ENCODE results near the gene ADGRL3.
"Not testable (repeated sequence)": the region's sequence is repeated elsewhere in the genome, so short reads cannot be mapped to it uniquely, and the experiment has no call there.

Gene ADGRL3

GRCh38 chr4:61336488-61336887 is 136.4 kb downstream of the ADGRL3 start:
- no peak for DNase-seq (ENCODE audit: low read depth in 2 of 2, low spot score in 1 of 2)

GRCh38 chr4:61336916-61337315 is 136.8 kb downstream of the ADGRL3 start:
- DNase-seq (ENCODE audit: low read depth in 2 of 2, low spot score in 1 of 2), result no peak

GRCh38 chr4:61342061-61342460 is 141.9 kb downstream of the ADGRL3 start:
- no peak for DNase-seq (ENCODE audit: low read depth in 2 of 2, low spot score in 1 of 2)

GRCh38 chr4:61350932-61351331 is 150.8 kb downstream of the ADGRL3 start:
- DNase-seq (ENCODE audit: low read depth in 2 of 2, low spot score in 1 of 2), result no peak

- DNase-seq (ENCODE audit: low read depth in 2 of 2, low spot score in 1 of 2), result no peak
Measured at GRCh38 chr4:61356696-61357095, 156.6 kb downstream of the ADGRL3 start.

- DNase-seq (ENCODE audit: low read depth in 2 of 2, low spot score in 1 of 2), result no peak
Measured at GRCh38 chr4:61359301-61359700, 159.2 kb downstream of the ADGRL3 start.

GRCh38 chr4:61372817-61373216 is 172.7 kb downstream of the ADGRL3 start:
- not testable (repeated sequence) for DNase-seq (ENCODE audit: low read depth in 2 of 2, low spot score in 1 of 2)

GRCh38 chr4:61373901-61374440 is 173.8 kb downstream of the ADGRL3 start:
- DNase-seq (ENCODE audit: low read depth in 2 of 2, low spot score in 1 of 2), result no peak

- no peak for DNase-seq (ENCODE audit: low read depth in 2 of 2, low spot score in 1 of 2)
Measured at GRCh38 chr4:61374447-61374891, 174.3 kb downstream of the ADGRL3 start.

- DNase-seq (ENCODE audit: low read depth in 2 of 2, low spot score in 1 of 2), result no peak
Measured at GRCh38 chr4:61375301-61375700, 175.2 kb downstream of the ADGRL3 start.

GRCh38 chr4:61376301-61376700 is 176.2 kb downstream of the ADGRL3 start:
- DNase-seq (ENCODE audit: low read depth in 2 of 2, low spot score in 1 of 2), result no peak

- DNase-seq (ENCODE audit: low read depth in 2 of 2, low spot score in 1 of 2), result no peak
Measured at GRCh38 chr4:61379406-61379805, 179.3 kb downstream of the ADGRL3 start.

- DNase-seq (ENCODE audit: low read depth in 2 of 2, low spot score in 1 of 2), result no peak
Measured at GRCh38 chr4:61380865-61381264, 180.7 kb downstream of the ADGRL3 start.

- no peak for DNase-seq (ENCODE audit: low read depth in 2 of 2, low spot score in 1 of 2)
Measured at GRCh38 chr4:61385256-61385655, 185.1 kb downstream of the ADGRL3 start.

- DNase-seq (ENCODE audit: low read depth in 2 of 2, low spot score in 1 of 2), result not testable (repeated sequence)
Measured at GRCh38 chr4:61387372-61387771, 187.2 kb downstream of the ADGRL3 start.

GRCh38 chr4:61389640-61390039 is 189.5 kb downstream of the ADGRL3 start:
- DNase-seq (ENCODE audit: low read depth in 2 of 2, low spot score in 1 of 2), result no peak

GRCh38 chr4:61395754-61396153 is 195.6 kb downstream of the ADGRL3 start:
- DNase-seq (ENCODE audit: low read depth in 2 of 2, low spot score in 1 of 2), result no peak

GRCh38 chr4:61397174-61397573 is 197.0 kb downstream of the ADGRL3 start:
- no peak for DNase-seq (ENCODE audit: low read depth in 2 of 2, low spot score in 1 of 2)

GRCh38 chr4:61400439-61401038 is 200.4 kb downstream of the ADGRL3 start:
- no peak for DNase-seq (ENCODE audit: low read depth in 2 of 2, low spot score in 1 of 2)

GRCh38 chr4:61401771-61402170 is 201.6 kb downstream of the ADGRL3 start:
- no peak for DNase-seq (ENCODE audit: low read depth in 2 of 2, low spot score in 1 of 2)

- no peak for DNase-seq (ENCODE audit: low read depth in 2 of 2, low spot score in 1 of 2)
Measured at GRCh38 chr4:61405307-61405706, 205.2 kb downstream of the ADGRL3 start.

GRCh38 chr4:61406677-61407076 is 206.6 kb downstream of the ADGRL3 start:
- DNase-seq (ENCODE audit: low read depth in 2 of 2, low spot score in 1 of 2), result no peak
